OCI-LY3 (cell line): Measurements from ENCODE around the gene METAP1.

Experiments used
- EZH2phosphoT487 ChIP-seq: fragments of 200-600 bp; shearing (Covaris generic); IDR thresholded peaks from 2 replicates; pipeline ENCODE4 v1.6.1; 2018; ENCODE audit warnings: antibody characterized with exemption, mixed run types, low read depth
- TF ChIP-seq, protein P1 (sequence below): fragments of 200-600, 300-600 bp; sonication (generic); IDR thresholded peaks from 2 replicates; pipeline ENCODE4 v1.5.1; 2014; ENCODE audit warnings: antibody characterized with exemption, low read length, low read depth

DNA sequence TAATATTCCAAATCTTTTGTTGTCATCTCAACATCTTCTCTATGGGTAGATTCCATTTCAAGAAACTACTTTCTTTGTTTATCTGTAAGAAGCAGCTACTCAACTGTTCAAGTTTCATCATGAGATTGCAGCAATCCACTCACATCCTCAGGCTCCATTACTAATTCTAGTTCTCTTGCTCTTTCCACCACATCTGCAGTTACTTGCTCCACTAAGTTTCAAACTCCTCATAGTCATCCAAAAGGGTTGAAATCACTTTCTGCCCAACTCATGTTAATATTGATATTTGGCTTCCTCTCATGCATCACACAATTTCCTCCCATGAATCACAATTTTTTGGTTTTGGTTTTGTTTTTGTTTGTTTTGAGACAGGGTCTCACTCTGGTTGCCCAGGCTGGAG is 57.4 kb downstream of the METAP1 start:
- TF ChIP-seq, protein P1, sequence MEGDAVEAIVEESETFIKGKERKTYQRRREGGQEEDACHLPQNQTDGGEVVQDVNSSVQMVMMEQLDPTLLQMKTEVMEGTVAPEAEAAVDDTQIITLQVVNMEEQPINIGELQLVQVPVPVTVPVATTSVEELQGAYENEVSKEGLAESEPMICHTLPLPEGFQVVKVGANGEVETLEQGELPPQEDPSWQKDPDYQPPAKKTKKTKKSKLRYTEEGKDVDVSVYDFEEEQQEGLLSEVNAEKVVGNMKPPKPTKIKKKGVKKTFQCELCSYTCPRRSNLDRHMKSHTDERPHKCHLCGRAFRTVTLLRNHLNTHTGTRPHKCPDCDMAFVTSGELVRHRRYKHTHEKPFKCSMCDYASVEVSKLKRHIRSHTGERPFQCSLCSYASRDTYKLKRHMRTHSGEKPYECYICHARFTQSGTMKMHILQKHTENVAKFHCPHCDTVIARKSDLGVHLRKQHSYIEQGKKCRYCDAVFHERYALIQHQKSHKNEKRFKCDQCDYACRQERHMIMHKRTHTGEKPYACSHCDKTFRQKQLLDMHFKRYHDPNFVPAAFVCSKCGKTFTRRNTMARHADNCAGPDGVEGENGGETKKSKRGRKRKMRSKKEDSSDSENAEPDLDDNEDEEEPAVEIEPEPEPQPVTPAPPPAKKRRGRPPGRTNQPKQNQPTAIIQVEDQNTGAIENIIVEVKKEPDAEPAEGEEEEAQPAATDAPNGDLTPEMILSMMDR: no peak
- TF ChIP-seq EZH2phosphoT487: no peak
